Stimulated activated effector memory CD8-positive, alpha-beta T cell treated with anti-CD3 and anti-CD28 coated beads, Interleukin-12 subunit alpha, Interleukin-12 subunit beta, amount 100 ng/mL, for 72 hours (primary cell): ENCODE measurements around the gene DIAPH3.
"Not testable (repeated sequence)": the region's sequence is repeated elsewhere in the genome, so short reads cannot be mapped to it uniquely, and the experiment has no call there.

Source experiments
- ATAC-seq: fragments of 150-1000 bp; cut with Tn5 transposase; 2 replicates; pipeline ENCODE4 v1.10.0; 2021
- DNase-seq, 2 donors: peaks; one replicate each; pipeline ENCODE4 v3.0.0; 2021 to 2022; ENCODE audit warnings: low spot score in 2 of 2
- H3K27ac Mint-ChIP-seq: one replicate; pipeline ENCODE4 v1.8.0; 2022; ENCODE audit warnings: mild to moderate bottlenecking, mixed read lengths
- H3K36me3 Mint-ChIP-seq: one replicate; pipeline ENCODE4 v1.8.0; 2022; ENCODE audit warnings: mild to moderate bottlenecking, mixed read lengths
- H3K4me1 Mint-ChIP-seq: one replicate; pipeline ENCODE4 v1.8.0; 2022; ENCODE audit warnings: mixed read lengths
- H3K4me3 Mint-ChIP-seq: one replicate; pipeline ENCODE4 v1.8.0; 2022; ENCODE audit warnings: mild to moderate bottlenecking, mixed read lengths
- H3K9me3 Mint-ChIP-seq: one replicate; pipeline ENCODE4 v1.8.0; 2022; ENCODE audit warnings: mixed read lengths

The DIAPH3 gene

DNA sequence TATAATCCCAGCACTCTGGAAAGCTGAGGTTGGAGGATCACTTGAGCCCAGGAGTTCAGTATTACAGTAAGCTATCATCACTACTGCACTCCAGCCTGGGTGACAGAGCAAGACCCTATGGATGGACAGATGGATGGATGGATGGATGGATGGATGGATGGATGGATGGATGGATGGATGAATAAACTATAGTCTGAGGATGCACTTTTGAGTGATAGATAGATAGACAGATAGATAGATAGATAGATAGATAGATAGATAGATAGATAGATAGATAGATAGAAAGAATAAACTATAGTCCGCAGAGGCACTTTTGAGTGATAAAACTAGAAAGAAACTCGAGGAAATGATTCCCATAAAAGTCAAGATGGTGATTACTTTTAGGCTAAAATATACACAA lies 79.9 kb downstream of the DIAPH3 start:
- H3K4me3 Mint-ChIP-seq, H3K9me3 Mint-ChIP-seq, H3K27ac Mint-ChIP-seq, H3K4me1 Mint-ChIP-seq, H3K36me3 Mint-ChIP-seq, ATAC-seq, DNase-seq: not testable (repeated sequence)

DNA sequence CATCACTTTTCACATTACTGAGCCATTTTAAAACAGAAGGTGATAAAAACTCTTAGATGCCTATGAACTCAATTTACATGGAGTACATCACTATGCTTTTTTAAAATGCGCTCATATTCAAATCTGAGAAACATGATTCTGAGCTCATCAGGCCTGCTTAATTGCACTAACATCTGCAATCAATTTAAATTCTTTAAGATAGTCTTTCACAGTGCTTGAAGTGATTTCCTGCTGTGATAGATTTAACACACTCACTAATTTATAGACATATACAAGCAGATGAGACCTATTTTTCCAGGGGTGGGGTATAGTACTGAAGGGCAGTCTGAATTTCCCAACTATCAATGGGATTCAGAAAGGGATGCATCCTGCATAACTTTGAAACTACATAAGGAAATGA lies 82.9 kb downstream of the DIAPH3 start:
- Mint-ChIP-seq H3K4me1 (no peaks in the 10 kb centered on the region), H3K27ac (no peak overlapping the region), H3K36me3 (no peaks in the 10 kb centered on the region), H3K4me3 (no peak overlapping the region), H3K9me3 (no peaks in the 10 kb centered on the region)
- DNase-seq, result no peak
- no peak for ATAC-seq

DNA sequence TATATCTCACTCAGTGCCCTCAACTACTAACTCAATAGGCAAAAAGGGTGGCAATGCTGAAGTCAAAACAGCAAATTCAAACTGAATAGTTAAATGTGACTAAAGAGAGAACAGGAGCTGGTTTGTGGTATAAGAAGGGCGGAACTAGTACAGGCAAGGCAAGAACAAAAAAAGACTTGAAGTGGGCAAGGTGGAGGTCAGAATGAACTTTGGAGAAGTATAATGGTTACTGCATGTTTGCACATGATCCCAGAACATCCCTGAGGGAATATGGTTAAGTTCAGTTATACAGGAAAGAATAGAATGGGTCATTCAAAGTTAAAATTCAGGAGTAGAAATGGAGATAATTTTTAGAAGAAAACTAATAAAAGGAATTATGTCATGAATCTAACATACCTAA lies 85.5 kb downstream of the DIAPH3 start:
- H3K9me3 Mint-ChIP-seq, result no peaks in the 10 kb centered on the region
- no peak overlapping the region for H3K4me3 Mint-ChIP-seq
- no peaks in the 10 kb centered on the region for H3K36me3 Mint-ChIP-seq
- no peaks in the 10 kb centered on the region for H3K4me1 Mint-ChIP-seq
- no peak for DNase-seq
- ATAC-seq, result no peak
- no peak overlapping the region for H3K27ac Mint-ChIP-seq

DNA sequence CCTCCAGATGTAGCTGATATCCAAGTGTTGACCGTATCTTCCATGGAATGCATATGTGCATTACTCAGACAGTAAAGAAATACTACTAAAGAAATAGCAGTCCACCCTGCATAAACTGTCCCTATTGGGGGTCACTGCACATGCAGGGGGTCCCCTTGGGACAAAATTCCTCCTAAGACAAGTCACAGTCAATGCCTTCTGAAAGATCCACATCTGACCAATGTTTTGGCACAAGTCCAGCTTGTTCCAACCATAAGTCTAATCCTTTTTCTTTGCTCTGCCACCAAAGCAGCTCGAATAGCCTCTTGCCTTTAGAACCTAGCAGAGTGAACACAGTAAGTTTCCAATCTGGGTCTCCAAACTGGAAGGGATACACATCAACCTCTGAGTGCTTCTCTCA lies 87.9 kb downstream of the DIAPH3 start:
- Mint-ChIP-seq H3K36me3 (no peaks in the 10 kb centered on the region), H3K4me3 (no peak overlapping the region), H3K4me1 (no peaks in the 10 kb centered on the region), H3K27ac (no peak overlapping the region), H3K9me3 (no peaks in the 10 kb centered on the region)
- ATAC-seq (no peak), DNase-seq (no peak)

DNA sequence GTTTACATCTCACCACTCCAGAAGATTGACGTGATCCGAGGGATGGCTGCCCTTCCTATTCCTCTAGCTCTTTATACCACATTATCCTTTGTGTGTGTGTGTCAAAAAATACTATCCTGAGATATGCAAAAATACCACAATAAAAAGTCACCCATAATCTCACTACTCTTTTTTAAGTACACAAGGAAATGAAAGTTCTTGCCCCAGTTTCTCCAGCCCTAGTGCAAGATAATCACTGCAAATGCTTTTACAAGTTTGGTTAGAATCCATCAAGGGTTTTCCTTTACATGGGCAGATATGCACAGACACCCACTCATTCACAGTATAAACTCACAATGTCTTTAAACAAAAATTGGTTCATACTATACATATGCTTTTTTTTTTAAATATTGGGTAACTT lies 89.3 kb downstream of the DIAPH3 start:
- DNase-seq (no peak), ATAC-seq (no peak)
- no peaks in the 10 kb centered on the region for H3K4me1 Mint-ChIP-seq
- no peak overlapping the region for H3K4me3 Mint-ChIP-seq
- H3K27ac Mint-ChIP-seq, result no peak overlapping the region
- no peaks in the 10 kb centered on the region for H3K9me3 Mint-ChIP-seq
- H3K36me3 Mint-ChIP-seq, result no peaks in the 10 kb centered on the region

DNA sequence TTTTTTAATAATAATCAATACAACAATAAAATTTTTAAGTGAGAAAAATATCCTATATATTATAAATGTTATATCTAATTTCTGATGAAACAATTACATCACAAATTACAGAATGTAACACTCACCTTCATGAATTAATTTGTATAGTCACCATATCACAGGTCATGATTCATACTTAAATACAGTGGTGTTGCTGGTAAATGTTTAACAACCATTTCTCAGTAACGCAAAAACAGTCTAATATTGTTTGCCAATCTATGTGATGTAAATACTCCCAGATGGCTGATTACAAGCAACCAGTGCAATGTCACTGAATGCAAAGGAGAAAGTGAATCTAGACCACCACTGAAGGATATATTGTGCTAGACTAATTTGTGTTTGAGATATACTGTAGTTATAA lies 97.5 kb downstream of the DIAPH3 start:
- H3K27ac Mint-ChIP-seq, result no peak overlapping the region
- ATAC-seq, result no peak
- H3K36me3 Mint-ChIP-seq, result no peaks in the 10 kb centered on the region
- H3K9me3 Mint-ChIP-seq, result no peaks in the 10 kb centered on the region
- DNase-seq, result no peak
- no peak overlapping the region for H3K4me3 Mint-ChIP-seq
- H3K4me1 Mint-ChIP-seq, result no peaks in the 10 kb centered on the region

DNA sequence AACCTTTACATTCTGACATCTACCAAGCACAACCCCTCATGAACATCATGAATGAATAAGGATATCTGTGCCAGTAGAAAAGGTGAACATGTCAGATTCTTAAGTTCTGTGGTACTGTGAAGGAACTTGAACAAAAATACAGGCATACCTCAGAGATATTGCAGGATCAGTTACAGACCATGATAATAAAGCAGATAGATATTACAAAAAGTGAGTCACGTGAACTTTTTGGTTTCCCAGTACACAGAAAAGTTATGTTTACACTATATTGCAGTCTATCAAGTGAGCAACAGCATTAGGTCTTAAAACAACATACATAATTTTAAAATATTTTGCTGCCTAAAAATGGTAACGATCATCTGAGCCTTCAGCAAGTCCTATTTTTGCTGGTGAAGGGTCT lies 101.2 kb downstream of the DIAPH3 start:
- no peaks in the 10 kb centered on the region for H3K9me3 Mint-ChIP-seq
- DNase-seq (no peak), ATAC-seq (no peak)
- no peaks in the 10 kb centered on the region for H3K36me3 Mint-ChIP-seq
- no peak overlapping the region for H3K4me3 Mint-ChIP-seq
- no peaks in the 10 kb centered on the region for H3K4me1 Mint-ChIP-seq
- no peak overlapping the region for H3K27ac Mint-ChIP-seq

DNA sequence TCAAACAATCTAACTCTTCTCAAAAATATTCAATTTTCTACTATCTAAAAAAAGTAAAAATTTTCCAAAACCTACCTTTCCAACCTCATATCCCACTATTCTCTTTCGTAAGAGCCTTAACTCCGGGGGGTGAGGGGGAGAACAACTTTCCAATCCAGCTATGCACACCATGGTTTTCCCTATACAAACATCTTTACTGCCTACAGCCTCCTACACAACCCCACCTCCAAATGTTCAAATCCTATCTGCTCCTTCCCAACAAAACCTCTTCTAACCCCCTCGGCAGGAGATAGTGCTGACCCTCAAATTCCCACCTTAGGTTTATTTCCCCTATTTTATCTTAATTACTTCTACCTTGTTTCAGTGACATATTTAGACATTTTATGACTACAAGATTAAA lies 102.0 kb downstream of the DIAPH3 start:
- H3K9me3 Mint-ChIP-seq, result no peaks in the 10 kb centered on the region
- ATAC-seq, result no peak
- no peaks in the 10 kb centered on the region for H3K4me1 Mint-ChIP-seq
- no peak overlapping the region for H3K27ac Mint-ChIP-seq
- no peaks in the 10 kb centered on the region for H3K36me3 Mint-ChIP-seq
- H3K4me3 Mint-ChIP-seq, result no peak overlapping the region
- DNase-seq, result no peak

DNA sequence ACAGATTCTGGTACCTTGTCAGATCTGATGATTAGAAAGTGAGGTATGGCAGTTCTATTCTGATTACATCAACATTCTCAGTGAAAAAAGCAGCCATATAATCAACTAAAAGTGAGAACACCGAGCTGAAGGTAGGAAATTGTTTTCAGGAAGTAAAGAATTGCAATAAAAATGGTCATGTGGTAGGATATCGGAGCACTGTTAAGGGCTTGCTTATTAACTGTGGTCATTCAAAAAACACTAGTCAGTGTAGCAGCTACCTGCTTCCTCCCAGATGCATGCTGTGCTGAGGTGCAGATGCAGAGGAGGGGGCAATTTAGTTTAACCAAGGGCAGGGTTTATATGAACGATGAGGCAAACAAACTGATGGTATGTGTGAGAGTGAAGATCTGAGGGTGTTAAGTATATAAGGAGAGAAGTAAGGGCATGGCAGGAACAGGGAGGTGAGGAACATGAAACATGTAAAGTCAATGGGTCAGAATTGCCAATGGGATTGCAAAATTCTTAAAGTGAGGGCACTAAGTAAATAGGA lies 111.9 kb downstream of the DIAPH3 start:
- H3K27ac Mint-ChIP-seq, result no peak overlapping the region
- DNase-seq, result no peak
- no peaks in the 10 kb centered on the region for H3K36me3 Mint-ChIP-seq
- H3K4me3 Mint-ChIP-seq, result no peak overlapping the region
- no peak for ATAC-seq
- H3K4me1 Mint-ChIP-seq, result no peaks in the 10 kb centered on the region
- H3K9me3 Mint-ChIP-seq, result no peaks in the 10 kb centered on the region

DNA sequence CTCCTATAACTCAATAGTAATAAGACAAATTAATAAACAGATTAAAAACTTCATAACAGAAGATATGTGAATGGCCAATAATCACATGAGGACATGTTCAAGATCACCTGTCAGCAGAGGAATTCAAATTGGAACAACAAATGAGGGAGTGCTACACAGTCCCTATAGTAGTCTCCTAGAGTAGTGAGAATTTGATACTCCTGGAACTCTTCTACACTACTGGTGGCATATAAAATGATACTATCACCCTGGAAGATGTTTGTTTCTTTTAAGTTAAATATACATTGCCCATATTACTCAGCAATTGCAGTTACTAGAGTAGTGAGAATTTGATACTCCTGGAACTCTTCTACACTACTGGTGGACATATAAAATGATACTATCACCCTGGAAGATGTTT lies 115.4 kb downstream of the DIAPH3 start:
- not testable (repeated sequence) for H3K4me1 Mint-ChIP-seq, H3K4me3 Mint-ChIP-seq, H3K9me3 Mint-ChIP-seq, ATAC-seq, H3K27ac Mint-ChIP-seq, H3K36me3 Mint-ChIP-seq, DNase-seq

DNA sequence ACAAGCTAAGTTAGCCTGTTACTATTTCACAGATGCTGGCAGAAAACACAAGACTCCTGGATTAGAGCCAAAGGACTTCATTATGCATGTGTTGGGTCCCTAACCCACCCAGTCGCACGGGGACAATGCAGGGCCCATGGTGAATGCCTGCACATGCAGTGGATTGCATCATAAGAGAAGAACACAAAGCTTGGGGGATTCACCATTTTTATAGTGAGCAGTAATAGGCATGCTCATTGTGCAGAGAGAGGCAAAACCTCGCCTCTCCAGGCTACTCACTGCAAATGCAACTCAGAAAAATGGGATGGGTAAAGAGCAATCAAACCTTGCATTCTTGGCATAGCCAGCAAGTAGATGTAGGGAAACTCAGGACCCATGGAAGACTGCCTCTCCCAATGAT lies 115.8 kb downstream of the DIAPH3 start:
- ATAC-seq (no peak), DNase-seq (no peak)
- Mint-ChIP-seq H3K4me1 (no peaks in the 10 kb centered on the region), H3K9me3 (no peaks in the 10 kb centered on the region), H3K4me3 (no peak overlapping the region), H3K36me3 (no peaks in the 10 kb centered on the region), H3K27ac (no peak overlapping the region)

DNA sequence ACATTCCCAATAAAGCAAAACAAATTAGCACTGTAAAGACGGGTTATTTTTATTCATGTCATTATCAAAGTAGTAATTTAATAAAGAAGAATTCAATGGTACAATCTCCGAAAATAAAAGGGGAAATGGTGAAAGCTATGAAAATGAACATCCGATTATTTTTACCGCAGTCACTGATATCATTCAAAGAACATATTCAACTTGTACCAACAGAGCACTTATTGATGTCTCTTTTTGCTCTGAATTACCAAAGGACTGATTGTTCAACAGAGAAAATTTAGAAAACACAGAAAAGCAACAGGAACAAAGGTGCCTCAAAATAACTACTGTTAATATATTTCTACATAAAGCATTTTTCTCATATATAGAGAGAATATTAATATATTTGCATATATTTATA lies 119.4 kb downstream of the DIAPH3 start:
- Mint-ChIP-seq H3K27ac (no peak overlapping the region), H3K9me3 (no peaks in the 10 kb centered on the region)

DNA sequence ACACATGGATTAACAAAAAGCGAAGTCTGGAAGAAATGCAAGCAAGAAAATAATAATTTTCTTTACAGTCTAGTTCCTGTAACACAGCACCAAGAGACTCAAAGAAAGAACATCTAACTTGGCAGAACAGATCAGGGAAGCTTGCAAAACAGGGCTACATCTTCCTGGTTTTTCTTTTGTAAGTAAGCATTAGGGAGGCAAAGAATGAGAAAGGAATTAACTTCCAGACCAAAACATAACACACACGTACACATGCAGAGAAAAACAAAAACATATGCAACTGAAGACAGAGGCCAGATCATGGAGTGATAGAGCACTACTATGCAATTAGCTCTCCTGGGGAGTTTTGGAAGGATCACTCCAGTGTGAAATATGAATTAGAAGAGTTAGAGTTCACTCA lies 120.5 kb downstream of the DIAPH3 start:
- Mint-ChIP-seq H3K9me3 (no peaks in the 10 kb centered on the region), H3K4me1 (no peaks in the 10 kb centered on the region), H3K27ac (no peak overlapping the region), H3K36me3 (no peaks in the 10 kb centered on the region), H3K4me3 (no peak overlapping the region)
- DNase-seq (no peak), ATAC-seq (no peak)

More for the DNA sequence above, 119.4 kb downstream of the DIAPH3 start:
- Mint-ChIP-seq H3K36me3 (no peaks in the 10 kb centered on the region), H3K4me3 (no peak overlapping the region), H3K4me1 (no peaks in the 10 kb centered on the region)
- DNase-seq (no peak), ATAC-seq (no peak)

DNA sequence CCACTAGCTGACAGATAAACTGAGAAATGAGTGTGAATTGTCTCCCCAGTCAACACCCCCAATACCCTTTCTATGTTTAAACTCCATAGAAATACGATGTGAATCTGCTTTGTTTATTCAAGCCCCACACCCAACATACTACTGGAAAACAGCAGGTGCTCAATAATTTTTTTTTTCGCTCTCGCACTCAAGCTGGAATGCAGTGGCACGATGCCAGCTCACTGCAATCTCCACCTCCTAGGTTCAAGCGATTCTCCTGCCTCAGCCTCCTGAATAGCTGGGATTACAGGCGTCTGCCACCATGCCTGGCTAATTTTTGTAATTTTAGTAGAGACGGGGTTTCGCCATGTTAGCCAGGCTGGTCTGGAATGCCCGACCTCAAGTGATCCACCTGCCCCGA lies 123.1 kb downstream of the DIAPH3 start:
- not testable (repeated sequence) for H3K27ac Mint-ChIP-seq, ATAC-seq, H3K36me3 Mint-ChIP-seq, DNase-seq, H3K4me3 Mint-ChIP-seq, H3K4me1 Mint-ChIP-seq, H3K9me3 Mint-ChIP-seq

DNA sequence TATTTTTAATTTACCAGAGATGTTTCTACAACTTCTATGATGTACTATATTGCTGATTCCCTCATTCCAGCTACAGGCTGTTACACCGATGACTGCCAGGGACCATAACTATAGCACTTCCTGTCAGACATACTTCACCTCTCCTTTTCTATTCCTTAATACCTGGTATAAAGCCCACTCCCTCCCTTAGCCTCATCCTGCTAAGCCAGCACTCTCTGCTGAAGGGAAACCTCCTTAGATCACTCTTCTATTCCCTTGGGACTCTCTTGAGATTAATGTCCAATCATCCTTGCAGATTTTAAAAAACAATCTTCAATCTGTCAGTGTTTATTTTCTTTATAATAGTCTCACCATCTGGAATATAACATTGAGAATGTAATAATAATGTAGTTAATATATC lies 127.9 kb downstream of the DIAPH3 start:
- ATAC-seq, result no peak
- H3K4me3 Mint-ChIP-seq, result no peak overlapping the region
- no peaks in the 10 kb centered on the region for H3K9me3 Mint-ChIP-seq
- H3K27ac Mint-ChIP-seq, result no peak overlapping the region
- DNase-seq, result no peak
- H3K36me3 Mint-ChIP-seq, result no peaks in the 10 kb centered on the region
- no peaks in the 10 kb centered on the region for H3K4me1 Mint-ChIP-seq

DNA sequence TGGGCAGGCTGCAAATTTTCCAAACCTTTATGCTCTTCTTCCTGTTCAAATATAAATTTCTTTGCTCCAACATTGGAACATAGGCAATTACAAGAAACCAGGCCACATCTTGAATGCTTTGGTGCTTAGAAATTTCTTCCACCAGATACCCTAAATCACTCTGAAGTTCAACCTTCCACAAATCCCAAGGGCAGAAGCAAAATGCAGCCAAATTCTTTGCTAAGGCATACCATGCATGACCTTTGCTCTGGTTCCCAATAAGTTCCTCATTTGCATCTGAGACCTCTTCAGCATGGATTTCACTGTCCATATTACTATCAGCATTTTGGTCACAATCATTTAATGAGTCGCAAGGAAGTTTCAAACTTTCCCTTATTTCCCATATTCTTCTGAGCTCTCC lies 130.9 kb downstream of the DIAPH3 start:
- no peaks in the 10 kb centered on the region for H3K4me1 Mint-ChIP-seq
- ATAC-seq (no peak), DNase-seq (no peak)
- H3K27ac Mint-ChIP-seq, result no peak overlapping the region
- no peak overlapping the region for H3K4me3 Mint-ChIP-seq
- no peaks in the 10 kb centered on the region for H3K36me3 Mint-ChIP-seq
- no peaks in the 10 kb centered on the region for H3K9me3 Mint-ChIP-seq

DNA sequence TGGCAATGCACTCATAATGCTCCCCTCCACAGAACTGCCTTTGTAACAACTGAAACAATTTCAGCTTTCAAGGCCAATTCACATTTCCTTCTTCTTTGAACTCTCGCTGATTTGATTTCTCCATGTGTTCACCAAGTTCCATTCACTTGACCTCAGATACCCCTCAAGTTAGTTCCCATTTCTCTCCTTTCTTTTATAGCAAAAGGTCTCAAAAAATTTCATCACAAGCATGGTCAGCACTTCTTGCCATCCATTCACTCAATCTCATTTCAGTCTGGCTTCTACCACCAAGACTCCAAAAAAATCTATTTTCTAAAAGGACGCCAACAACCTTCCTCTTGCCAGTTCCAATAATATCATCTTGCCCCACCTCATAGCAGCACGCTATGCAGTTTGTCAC lies 135.7 kb downstream of the DIAPH3 start:
- H3K27ac Mint-ChIP-seq, result no peak overlapping the region
- H3K9me3 Mint-ChIP-seq, result peaks cover 5% of the 10 kb centered on the region
- ATAC-seq, result no peak
- H3K4me3 Mint-ChIP-seq, result no peak overlapping the region
- DNase-seq, result no peak
- H3K4me1 Mint-ChIP-seq, result no peaks in the 10 kb centered on the region
- H3K36me3 Mint-ChIP-seq, result no peaks in the 10 kb centered on the region
